ENCODE data around the gene GID4. TPM values are rescaled to one million over a fixed set of nuclear protein-coding genes. Genes with fewer than 3 reads are reported as not detected.
A peak's percentile ranks its signal among the peaks of the same experiment; 100 is the strongest.

GID4 gene
- total RNA-seq, result 7.2 and 10.2 TPM in 2 replicates
- 9.0 TPM in 2 replicates for polyA plus RNA-seq
- polyA plus RNA-seq (2012), result 6.8 and 7.6 TPM in 2 replicates
- polyA minus RNA-seq (ENCODE audit: low replicate concordance), result 13.8 and 14.8 TPM in 2 replicates

GRCh38 chr17:18038861-18039534 lies at the start of gene GID4, which contains the start of gene ATPAF2:
GID4 (plus strand) TSS chr17:18039408; CDS start chr17:18039465, 57 bp downstream.
ATPAF2 (minus strand) TSS chr17:18039168; CDS start chr17:18039013, 155 bp downstream.
- Histone ChIP-seq H3K9me3 (ENCODE audit: control insufficient read depth, insufficient read depth, low read depth, low read length) (no peaks in the 10 kb centered on the region), H2AFZ (ENCODE audit: low read length) (peak within 1 kb of the TSS; percentile 92), H3K36me3 (ENCODE audit: control insufficient read depth, insufficient read depth, low read length) (peaks cover 1% of the 10 kb centered on the region), H3K27ac (ENCODE audit: insufficient read depth, low read length) (peak within 1 kb of the TSS; percentile 55), H3K4me3 (replicated peaks in 1 of 4; ENCODE audit: control extremely low read depth in 1 of 4, insufficient read depth in 1 of 4, low read depth in 3 of 4, low read length in 4 of 4) (peak within 1 kb of the TSS; percentile 74 to 87 (median 84)), H3K79me2 (ENCODE audit: control insufficient read depth, insufficient read depth, low read length) (peaks cover 11% of the 10 kb centered on the region), H3K9ac (ENCODE audit: insufficient read depth, low read length) (peak within 1 kb of the TSS; percentile 74), H3K4me1 (ENCODE audit: control insufficient read depth, extremely low read depth, insufficient read depth, low read length) (peaks cover 15% of the 10 kb centered on the region), H3K27me3 (ENCODE audit: control insufficient read depth, insufficient read depth, low read length) (no peaks in the 10 kb centered on the region), H3K4me2 (ENCODE audit: extremely low read depth, insufficient read depth, low read length) (peak within 1 kb of the TSS; percentile 96), H4K20me1 (ENCODE audit: control insufficient read depth, extremely low read depth, insufficient read depth, low read length) (no peaks in the 10 kb centered on the region)
- TF ChIP-seq, protein P1, sequence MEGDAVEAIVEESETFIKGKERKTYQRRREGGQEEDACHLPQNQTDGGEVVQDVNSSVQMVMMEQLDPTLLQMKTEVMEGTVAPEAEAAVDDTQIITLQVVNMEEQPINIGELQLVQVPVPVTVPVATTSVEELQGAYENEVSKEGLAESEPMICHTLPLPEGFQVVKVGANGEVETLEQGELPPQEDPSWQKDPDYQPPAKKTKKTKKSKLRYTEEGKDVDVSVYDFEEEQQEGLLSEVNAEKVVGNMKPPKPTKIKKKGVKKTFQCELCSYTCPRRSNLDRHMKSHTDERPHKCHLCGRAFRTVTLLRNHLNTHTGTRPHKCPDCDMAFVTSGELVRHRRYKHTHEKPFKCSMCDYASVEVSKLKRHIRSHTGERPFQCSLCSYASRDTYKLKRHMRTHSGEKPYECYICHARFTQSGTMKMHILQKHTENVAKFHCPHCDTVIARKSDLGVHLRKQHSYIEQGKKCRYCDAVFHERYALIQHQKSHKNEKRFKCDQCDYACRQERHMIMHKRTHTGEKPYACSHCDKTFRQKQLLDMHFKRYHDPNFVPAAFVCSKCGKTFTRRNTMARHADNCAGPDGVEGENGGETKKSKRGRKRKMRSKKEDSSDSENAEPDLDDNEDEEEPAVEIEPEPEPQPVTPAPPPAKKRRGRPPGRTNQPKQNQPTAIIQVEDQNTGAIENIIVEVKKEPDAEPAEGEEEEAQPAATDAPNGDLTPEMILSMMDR (conservative IDR thresholded peaks at IDR 0.05 in 1 of 2, IDR thresholded peaks at IDR 0.05 in 1 of 2; ENCODE audit: low read depth in 1 of 2, low read length in 2 of 2), result no peak
- peak; percentile 99 for DNase-seq (ENCODE audit: low read depth in 2 of 2)

DNA sequence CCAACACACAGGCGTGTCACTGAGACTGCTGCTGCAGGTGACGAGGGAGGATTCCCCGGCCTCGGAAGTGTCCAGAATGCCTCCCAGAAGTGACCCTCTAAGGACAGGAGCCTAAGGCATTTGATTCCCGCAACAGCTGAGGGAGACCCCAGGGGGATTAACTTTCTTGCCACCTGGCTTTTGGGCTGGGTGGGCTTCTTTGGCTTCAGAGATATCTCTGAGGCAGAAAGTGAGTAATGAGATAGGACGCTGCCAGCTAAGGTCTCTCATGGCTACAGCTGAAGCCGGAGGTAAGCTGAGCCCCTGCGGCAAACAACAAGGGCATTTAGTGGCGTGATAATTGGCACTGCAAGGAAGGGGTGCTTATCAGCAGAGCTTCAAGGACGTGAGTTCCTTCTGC lies 49.6 kb upstream of the GID4 start:
- H3K9me3 ChIP-seq (ENCODE audit: control insufficient read depth, insufficient read depth, low read depth, low read length), result no peaks in the 10 kb centered on the region
- TF ChIP-seq, protein P1 (conservative IDR thresholded peaks at IDR 0.05 in 1 of 2, IDR thresholded peaks at IDR 0.05 in 1 of 2; ENCODE audit: low read depth in 1 of 2, low read length in 2 of 2), result no peak
- no peak for TF ChIP-seq EZH2 (IDR thresholded peaks at IDR 0.05; ENCODE audit: low read length, missing control alignments)
- H3K4me2 ChIP-seq (ENCODE audit: extremely low read depth, insufficient read depth, low read length), result no peak overlapping the region
- no peak overlapping the region for H3K27ac ChIP-seq (ENCODE audit: insufficient read depth, low read length)
- no peak overlapping the region for H3K4me3 ChIP-seq (replicated peaks in 1 of 4; ENCODE audit: control extremely low read depth in 1 of 4, insufficient read depth in 1 of 4, low read depth in 3 of 4, low read length in 4 of 4)
- no peaks in the 10 kb centered on the region for H3K79me2 ChIP-seq (ENCODE audit: control insufficient read depth, insufficient read depth, low read length)
- peaks cover 4% of the 10 kb centered on the region for H3K4me1 ChIP-seq (ENCODE audit: control insufficient read depth, extremely low read depth, insufficient read depth, low read length)
- H3K36me3 ChIP-seq (ENCODE audit: control insufficient read depth, insufficient read depth, low read length), result no peaks in the 10 kb centered on the region
- no peak for DNase-seq (ENCODE audit: low read depth in 2 of 2)
- H3K9ac ChIP-seq (ENCODE audit: insufficient read depth, low read length), result no peak overlapping the region
- H4K20me1 ChIP-seq (ENCODE audit: control insufficient read depth, extremely low read depth, insufficient read depth, low read length), result no peaks in the 10 kb centered on the region
- no peaks in the 10 kb centered on the region for H3K27me3 ChIP-seq (ENCODE audit: control insufficient read depth, insufficient read depth, low read length)
- no peak overlapping the region for H2AFZ ChIP-seq (ENCODE audit: low read length)

GRCh38 chr17:17990282-17990681 lies 48.9 kb upstream of the GID4 start:
- Histone ChIP-seq H3K27me3 (ENCODE audit: control insufficient read depth, insufficient read depth, low read length) (no peaks in the 10 kb centered on the region), H3K27ac (ENCODE audit: insufficient read depth, low read length) (peak overlapping the region; percentile 54), H3K4me2 (ENCODE audit: extremely low read depth, insufficient read depth, low read length) (no peak overlapping the region), H4K20me1 (ENCODE audit: control insufficient read depth, extremely low read depth, insufficient read depth, low read length) (no peaks in the 10 kb centered on the region), H3K79me2 (ENCODE audit: control insufficient read depth, insufficient read depth, low read length) (no peaks in the 10 kb centered on the region), H2AFZ (ENCODE audit: low read length) (no peak overlapping the region), H3K4me3 (replicated peaks in 1 of 4; ENCODE audit: control extremely low read depth in 1 of 4, insufficient read depth in 1 of 4, low read depth in 3 of 4, low read length in 4 of 4) (no peak overlapping the region), H3K9me3 (ENCODE audit: control insufficient read depth, insufficient read depth, low read depth, low read length) (no peaks in the 10 kb centered on the region), H3K4me1 (ENCODE audit: control insufficient read depth, extremely low read depth, insufficient read depth, low read length) (peaks cover 4% of the 10 kb centered on the region), H3K36me3 (ENCODE audit: control insufficient read depth, insufficient read depth, low read length) (no peaks in the 10 kb centered on the region), H3K9ac (ENCODE audit: insufficient read depth, low read length) (no peak overlapping the region)
- TF ChIP-seq EZH2 (IDR thresholded peaks at IDR 0.05; ENCODE audit: low read length, missing control alignments), result no peak
- TF ChIP-seq, protein P1 (conservative IDR thresholded peaks at IDR 0.05 in 1 of 2, IDR thresholded peaks at IDR 0.05 in 1 of 2; ENCODE audit: low read depth in 1 of 2, low read length in 2 of 2), result no peak
- DNase-seq (ENCODE audit: low read depth in 2 of 2), result peak in 1 of 2 donors; percentile 8

All from fibroblast of lung (primary cell).